AG20443 (cell line): ENCODE data around the gene GNAQ.

Source experiments
- DNase-seq: peaks from one replicate; pipeline ENCODE4 v3.0.0; 2012; ENCODE audit warnings: low spot score, mixed read lengths

The GNAQ gene

GRCh38 chr9:78031893-78032729, 500 bp upstream of the GNAQ start:
- peak; percentile 95 for DNase-seq

- peak; percentile 54 for DNase-seq
Observed at GRCh38 chr9:78030553-78031443, 813 bp downstream of the GNAQ start.

DNA sequence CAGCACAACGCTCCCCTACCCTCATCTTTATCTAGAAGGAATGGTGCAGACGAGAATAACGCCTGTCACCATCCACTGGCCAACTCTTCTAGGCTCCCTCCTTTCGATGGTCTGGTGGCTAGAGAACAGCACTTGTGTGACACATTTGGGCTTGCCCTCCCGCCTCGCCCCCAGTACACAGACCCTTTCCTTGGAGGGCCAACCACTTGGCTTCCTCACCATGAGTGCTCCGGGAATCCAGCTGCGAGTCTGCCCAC, 1.4 kb downstream of the GNAQ start:
- DNase-seq: peak; percentile 15

DNA sequence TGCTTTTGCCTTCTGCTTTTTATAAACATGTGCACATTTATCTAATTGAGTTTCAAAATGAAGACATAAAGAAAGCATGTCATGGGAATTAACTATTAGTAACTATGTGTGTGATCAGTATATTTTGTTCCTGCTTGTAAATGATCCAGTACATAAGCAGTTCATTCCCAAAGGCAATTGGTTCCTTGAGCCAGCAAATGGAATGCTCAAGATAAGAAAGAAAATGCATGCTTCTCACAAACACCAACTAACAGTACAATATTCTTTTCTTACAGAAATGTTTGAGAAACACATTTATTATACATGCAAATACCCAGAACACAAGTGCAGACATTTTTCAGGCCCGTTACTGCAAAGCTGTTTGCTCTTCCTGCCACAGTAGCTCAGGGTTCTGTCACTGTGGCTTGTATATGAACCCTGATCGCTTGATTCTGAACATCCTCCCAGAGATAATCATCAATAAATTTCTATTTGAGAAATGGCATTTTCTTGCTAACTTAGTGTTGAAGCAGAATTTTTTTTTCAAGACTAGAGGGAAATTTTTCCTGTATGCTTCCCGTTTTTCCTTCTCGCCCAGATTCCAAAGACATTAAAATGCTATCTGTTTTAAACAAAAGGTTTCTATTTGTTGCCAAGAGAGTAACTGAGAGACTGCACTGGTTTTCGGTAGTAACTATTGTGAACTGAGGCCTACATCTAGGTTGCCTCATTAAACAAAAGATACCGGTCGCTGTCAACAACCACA, 1.9 kb downstream of the GNAQ start:
- no peak for DNase-seq

GRCh38 chr9:78028926-78029325, 2.7 kb downstream of the GNAQ start:
- DNase-seq: no peak

DNA sequence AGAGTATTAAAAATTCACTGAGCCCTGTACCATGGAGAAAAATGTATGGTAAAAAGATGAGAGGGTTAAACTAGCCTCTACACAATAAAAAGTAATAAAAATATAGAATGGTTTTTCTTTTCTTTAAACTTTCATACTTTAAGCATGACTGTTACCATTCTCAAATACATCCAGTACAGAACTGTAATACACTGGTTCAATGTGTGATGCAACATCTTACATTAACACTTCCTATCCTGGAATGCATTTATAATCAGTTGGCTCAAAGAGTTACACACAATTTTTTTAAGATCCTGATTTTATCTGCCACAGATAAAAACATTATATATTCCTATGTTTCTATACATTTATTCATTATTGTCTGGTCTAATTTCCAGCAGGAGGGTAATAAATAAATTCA, 4.7 kb downstream of the GNAQ start:
- DNase-seq: no peak

DNA sequence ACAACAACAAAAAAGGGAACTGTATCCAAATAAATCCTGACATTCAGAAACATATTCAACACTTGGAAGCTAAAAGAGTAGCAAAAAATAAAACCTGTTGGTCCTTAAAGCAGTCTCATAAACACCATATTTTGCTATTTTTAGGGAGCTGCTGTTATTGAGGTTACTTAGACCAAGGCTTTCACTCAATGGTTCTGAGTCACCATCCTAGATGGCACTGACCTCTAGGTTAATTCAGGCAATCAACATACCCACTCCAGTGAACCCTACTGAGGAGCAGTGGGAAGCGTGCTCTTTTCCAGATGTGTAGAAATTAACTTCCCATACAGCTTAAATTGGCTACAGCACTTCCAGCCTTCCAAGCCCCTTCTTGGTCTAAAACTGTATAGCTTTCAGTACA, 5.2 kb downstream of the GNAQ start:
- no peak for DNase-seq

GRCh38 chr9:78025186-78025585, 6.4 kb downstream of the GNAQ start:
- DNase-seq: no peak

GRCh38 chr9:78023003-78023741, 8.4 kb downstream of the GNAQ start:
- DNase-seq: no peak

- DNase-seq: no peak
Observed at GRCh38 chr9:78021697-78022096, 9.9 kb downstream of the GNAQ start.

DNA sequence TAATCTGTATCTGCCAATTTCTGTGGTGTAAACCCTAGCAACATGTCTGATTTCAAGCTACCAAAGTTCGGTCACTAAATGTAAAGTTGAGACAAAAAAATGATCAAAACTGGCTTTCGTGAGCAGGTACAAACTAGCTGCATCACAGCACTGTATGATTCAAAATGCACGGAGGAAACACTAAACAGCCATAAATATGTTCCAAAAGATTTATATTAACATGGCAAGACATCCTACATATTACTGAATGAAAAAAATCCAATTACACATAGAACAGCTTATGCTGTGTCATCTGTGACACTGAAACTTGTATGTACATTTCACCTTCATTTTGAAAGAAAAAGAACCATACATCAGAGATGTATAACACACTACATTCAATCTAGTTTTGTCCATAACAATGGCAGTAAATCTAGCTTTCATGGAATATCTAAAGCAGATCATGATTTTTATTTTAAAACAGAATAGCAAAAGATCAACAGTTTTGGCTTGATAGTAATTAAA, 14.4 kb downstream of the GNAQ start:
- no peak for DNase-seq

GRCh38 chr9:78015241-78015640, 16.4 kb downstream of the GNAQ start:
- DNase-seq: no peak

GRCh38 chr9:78014776-78015175, 16.8 kb downstream of the GNAQ start:
- no peak for DNase-seq

DNA sequence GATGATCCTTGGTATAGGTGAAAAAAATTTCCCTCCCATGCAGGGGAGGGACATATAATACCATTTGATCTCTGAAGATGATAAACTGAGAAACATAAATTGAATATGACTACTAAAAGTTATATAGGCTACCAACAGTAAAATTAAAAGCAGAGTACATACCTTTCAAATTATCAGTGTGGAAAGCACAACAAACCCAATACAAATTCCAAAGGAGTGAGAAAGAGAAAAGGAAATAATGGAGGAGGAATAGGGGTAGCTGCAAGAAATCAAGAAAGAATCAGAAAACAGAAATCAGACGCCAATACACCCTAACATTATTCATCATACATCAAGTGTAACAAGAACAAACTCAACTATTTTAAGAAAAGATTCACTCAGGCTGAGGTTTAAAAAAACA, 17.7 kb downstream of the GNAQ start:
- DNase-seq: no peak

DNA sequence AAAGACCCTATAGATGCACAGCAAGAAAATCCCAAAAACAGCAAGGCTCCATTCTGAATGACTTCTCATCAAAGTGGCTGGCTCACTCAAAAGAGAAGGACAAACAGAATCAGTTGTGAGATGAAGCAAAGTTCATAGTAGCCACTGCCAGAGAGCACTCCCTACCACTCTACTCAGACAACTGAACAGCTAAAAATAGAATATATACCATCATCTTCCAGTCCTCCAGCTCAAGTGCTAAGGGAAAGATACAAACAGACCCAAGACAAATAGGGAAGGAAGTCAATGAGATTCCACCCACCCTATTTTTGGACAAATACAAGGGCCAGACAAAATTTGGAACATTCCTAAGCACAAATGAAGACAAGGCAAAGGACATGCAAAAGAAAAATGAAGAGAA, 20.6 kb downstream of the GNAQ start:
- no peak for DNase-seq

GRCh38 chr9:78010445-78010844, 21.2 kb downstream of the GNAQ start:
- no peak for DNase-seq

- DNase-seq: no peak
Observed at GRCh38 chr9:78009186-78009585, 22.4 kb downstream of the GNAQ start.

DNA sequence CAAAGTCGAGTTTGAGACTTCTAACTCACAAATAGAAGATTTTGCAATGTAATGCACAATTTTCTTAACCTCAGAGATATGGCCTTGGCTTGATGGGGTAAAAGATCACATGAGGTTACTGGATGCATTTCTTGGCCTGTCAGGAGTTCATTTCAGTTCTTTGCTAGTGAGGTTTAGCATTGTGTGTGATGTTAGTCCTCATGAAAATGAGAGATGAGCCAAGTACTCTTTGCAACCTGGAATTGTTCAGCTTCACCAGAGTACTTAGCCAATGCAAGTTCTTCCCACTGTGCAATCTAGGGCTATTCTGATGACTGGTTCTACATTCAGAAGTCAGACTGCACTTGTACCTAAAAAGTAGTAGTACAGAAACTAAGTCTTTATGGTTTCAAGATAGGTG, 24.9 kb downstream of the GNAQ start:
- DNase-seq: no peak

DNA sequence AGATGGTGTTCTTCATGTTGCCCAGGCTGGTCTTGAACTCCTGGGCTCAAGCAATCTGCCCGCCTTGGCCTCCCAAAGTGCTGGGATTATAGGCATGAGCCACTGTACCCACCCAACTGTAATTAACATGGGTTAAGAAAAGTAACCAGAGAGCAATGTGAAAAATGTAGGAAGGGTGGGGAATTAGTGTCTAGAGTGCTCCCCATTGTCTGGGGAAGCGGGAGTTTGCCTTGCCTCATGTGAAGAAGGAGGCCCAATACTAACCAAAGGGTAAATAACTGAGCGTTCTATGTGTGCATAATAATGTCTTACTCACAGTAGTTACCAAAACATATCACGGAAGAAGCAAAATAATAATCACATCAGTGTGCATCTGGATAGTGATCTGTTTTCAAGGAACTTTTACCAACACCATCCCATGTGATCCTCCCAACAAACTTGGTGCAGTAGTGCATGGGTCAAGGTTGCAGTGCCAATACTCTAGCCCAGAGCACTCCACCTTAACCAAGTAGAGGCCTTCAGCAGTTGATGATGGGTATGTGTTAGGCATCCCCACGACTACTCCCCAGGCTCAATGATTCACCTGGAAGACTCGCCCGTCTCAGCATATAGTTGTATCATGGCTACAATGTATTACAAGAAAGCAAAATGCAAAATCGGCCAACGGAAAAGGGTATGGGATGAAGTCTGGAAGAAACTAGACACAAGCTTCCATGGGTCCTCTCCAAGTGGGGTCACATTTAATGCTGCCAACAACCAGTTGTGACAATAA, 26.2 kb downstream of the GNAQ start:
- no peak for DNase-seq

GRCh38 chr9:78004478-78005229, 27.0 kb downstream of the GNAQ start:
- no peak for DNase-seq
